ENCODE data around the gene C10orf62.

- no peak for TF ChIP-seq POLR2A (IDR thresholded peaks at IDR 0.05)
- TF ChIP-seq CTCF (IDR thresholded peaks at IDR 0.05): no peak
Observed at GRCh38 chr10:97633921-97634320, 44.4 kb downstream of the C10orf62 start.

All from lower leg skin (tissue), 3 donors.